HEK293 (cell line): ENCODE data around the gene KRT78.

Experiments
- CTCF ChIP-seq: fragments of 450-650 bp; formaldehyde crosslinking; IDR thresholded peaks from 2 replicates; pipeline ENCODE4 v1.5.1; 2016; ENCODE audit warnings: missing biosample characterization, missing genetic modification characterization
- ZNF280D ChIP-seq: fragments of 450-650 bp; formaldehyde crosslinking; IDR thresholded peaks from 2 replicates; pipeline ENCODE4 v1.5.1; 2016; ENCODE audit warnings: missing biosample characterization, missing genetic modification characterization
- ZNF704 ChIP-seq: fragments of 450-650 bp; formaldehyde crosslinking; IDR thresholded peaks from 2 replicates; pipeline ENCODE4 v1.5.1; 2016; ENCODE audit warnings: missing biosample characterization, missing genetic modification characterization

GRCh38 chr12:52861511-52861910 lies 12.7 kb upstream of the KRT78 start:
- TF ChIP-seq CTCF (tag by site-specific recombination), result no peak
- no peak for TF ChIP-seq ZNF704 (tag by site-specific recombination)
- TF ChIP-seq ZNF280D (tag by site-specific recombination), result no peak
